ENCODE measurements around the gene PLPPR1.

Gene PLPPR1

GRCh38 chr9:101209670-101210069 lies 181.1 kb downstream of the PLPPR1 start:
- no peak for DNase-seq (ENCODE audit: low read depth)

- DNase-seq (ENCODE audit: low read depth): no peak
Measured at GRCh38 chr9:101212661-101213060, 184.1 kb downstream of the PLPPR1 start.

- no peak for DNase-seq (ENCODE audit: low read depth)
Measured at GRCh38 chr9:101219030-101219429, 190.5 kb downstream of the PLPPR1 start.

GRCh38 chr9:101220341-101220740 lies 191.8 kb downstream of the PLPPR1 start:
- no peak for DNase-seq (ENCODE audit: low read depth)

- DNase-seq (ENCODE audit: low read depth): no peak
Measured at GRCh38 chr9:101225271-101225670, 196.7 kb downstream of the PLPPR1 start.

GRCh38 chr9:101226161-101226560 lies 197.6 kb downstream of the PLPPR1 start:
- DNase-seq (ENCODE audit: low read depth): no peak

- DNase-seq (ENCODE audit: low read depth): no peak
Measured at GRCh38 chr9:101226803-101227202, 198.3 kb downstream of the PLPPR1 start.

- no peak for DNase-seq (ENCODE audit: low read depth)
Measured at GRCh38 chr9:101229606-101230005, 201.1 kb downstream of the PLPPR1 start.

- no peak for DNase-seq (ENCODE audit: low read depth)
Measured at GRCh38 chr9:101232405-101232977, 204.0 kb downstream of the PLPPR1 start.

GRCh38 chr9:101235105-101235866 lies 206.8 kb downstream of the PLPPR1 start:
- DNase-seq (ENCODE audit: low read depth): no peak

- no peak for DNase-seq (ENCODE audit: low read depth)
Measured at GRCh38 chr9:101242651-101243050, 214.1 kb downstream of the PLPPR1 start.

GRCh38 chr9:101246691-101247090 lies 218.2 kb downstream of the PLPPR1 start:
- no peak for DNase-seq (ENCODE audit: low read depth)

- no peak for DNase-seq (ENCODE audit: low read depth)
Measured at GRCh38 chr9:101247297-101247696, 218.8 kb downstream of the PLPPR1 start.

GRCh38 chr9:101254733-101255433 lies 226.4 kb downstream of the PLPPR1 start:
- no peak for DNase-seq (ENCODE audit: low read depth)

GRCh38 chr9:101264727-101265126 lies 236.2 kb downstream of the PLPPR1 start:
- no peak for DNase-seq (ENCODE audit: low read depth)

GRCh38 chr9:101265261-101265660 lies 236.7 kb downstream of the PLPPR1 start:
- DNase-seq (ENCODE audit: low read depth): no peak

- no peak for DNase-seq (ENCODE audit: low read depth)
Measured at GRCh38 chr9:101268426-101268825, 239.9 kb downstream of the PLPPR1 start.

GRCh38 chr9:101269591-101270283 lies 241.2 kb downstream of the PLPPR1 start:
- no peak for DNase-seq (ENCODE audit: low read depth)

GRCh38 chr9:101270302-101270701 lies 241.8 kb downstream of the PLPPR1 start:
- no peak for DNase-seq (ENCODE audit: low read depth)

- no peak for DNase-seq (ENCODE audit: low read depth)
Measured at GRCh38 chr9:101271102-101271501, 242.6 kb downstream of the PLPPR1 start.

- DNase-seq (ENCODE audit: low read depth): no peak
Measured at GRCh38 chr9:101274971-101275768, 246.6 kb downstream of the PLPPR1 start.

GRCh38 chr9:101275769-101276250 lies 247.3 kb downstream of the PLPPR1 start:
- DNase-seq (ENCODE audit: low read depth): no peak

Data from HS-5 (cell line).